Measurements from ENCODE around the gene SMIM32.
A peak's percentile ranks its signal among the peaks of the same experiment; 100 is the strongest.

Gene SMIM32

DNA sequence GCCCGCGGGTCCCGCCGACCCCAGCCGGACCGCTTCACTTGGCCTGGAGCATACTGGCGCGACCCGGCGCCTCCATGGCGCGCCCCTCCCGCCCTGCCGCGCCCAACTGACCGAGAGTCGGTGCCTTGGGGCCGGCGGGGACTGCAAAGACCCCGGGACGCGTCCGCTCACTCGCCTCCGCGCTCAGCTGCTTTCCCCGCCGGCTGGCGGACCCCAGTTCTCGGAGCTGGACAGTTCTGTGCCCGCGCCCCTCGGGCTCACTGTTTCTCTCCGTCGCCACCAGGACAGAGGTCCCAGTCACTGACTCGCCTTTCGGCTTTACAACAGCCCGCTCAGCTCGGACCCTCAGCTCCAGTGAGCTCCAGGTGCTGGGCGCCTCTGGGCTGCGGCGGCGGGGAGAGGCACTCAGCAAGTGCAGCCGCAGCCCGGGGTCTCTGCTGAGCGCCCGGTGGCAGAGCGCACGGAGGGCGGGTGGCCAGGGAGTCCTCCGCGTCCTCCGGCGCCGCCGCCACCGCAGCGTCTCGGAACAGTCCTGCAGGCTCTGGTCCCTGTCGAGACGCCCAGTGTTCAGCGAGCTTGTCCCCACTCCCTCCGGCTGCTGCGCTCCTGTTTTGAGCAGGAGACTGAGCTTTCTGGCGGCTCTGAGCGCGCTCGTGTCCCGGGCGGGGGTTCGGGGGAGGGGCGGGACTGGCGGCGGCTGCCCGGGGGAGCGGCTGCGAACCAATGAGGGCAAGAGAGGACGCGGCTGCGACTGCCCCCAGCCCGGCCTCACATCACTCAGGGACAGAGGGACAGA lies at the start of gene SMIM32:
TSS of gene SMIM32 (minus strand) at position 637 of the 796 bp plus-strand sequence. CDS start 638 bp downstream, outside the sequence.
- DNase-seq (ENCODE audit: low read depth in 2 of 2): no peak

DNA sequence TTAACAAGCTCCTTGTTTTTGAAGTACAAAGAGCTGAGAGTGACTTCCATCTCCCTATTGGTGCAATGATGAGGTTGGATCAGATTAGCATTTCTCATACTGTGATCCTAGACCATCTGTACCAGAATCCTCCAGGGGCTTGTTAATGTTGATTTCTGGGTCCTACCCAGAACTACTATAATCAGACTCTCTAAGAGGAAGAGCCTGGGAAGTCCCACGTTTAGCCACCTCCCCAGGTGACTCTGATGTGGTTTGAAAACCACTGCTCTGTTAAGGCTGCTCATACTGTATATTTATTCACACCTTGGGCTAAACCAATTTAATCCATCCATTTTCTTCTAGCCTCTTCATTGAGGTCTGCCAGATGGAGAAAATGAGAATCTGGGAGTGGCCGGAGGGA lies 49.6 kb upstream of the SMIM32 start:
- DNase-seq (ENCODE audit: low read depth in 2 of 2): no peak

DNA sequence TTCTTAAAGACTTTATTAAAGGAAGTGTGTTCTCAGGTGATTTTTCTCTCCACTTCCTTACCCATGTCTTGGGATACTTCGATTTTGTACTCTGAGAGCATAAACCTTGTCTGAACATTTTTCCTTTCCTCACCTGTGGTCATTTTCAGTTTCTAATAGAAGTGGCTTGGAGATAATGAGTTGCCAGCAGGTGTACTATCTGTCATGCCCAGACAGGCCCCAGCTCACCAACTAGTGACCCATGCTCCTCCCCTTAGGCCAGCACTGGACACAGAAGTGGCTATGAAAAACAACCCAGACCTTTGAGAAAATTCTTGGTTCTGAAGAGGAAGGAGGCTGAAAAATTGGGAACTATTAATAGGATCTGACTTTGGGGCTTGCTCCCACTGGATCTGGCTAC lies 49.2 kb upstream of the SMIM32 start:
- no peak for DNase-seq (ENCODE audit: low read depth in 2 of 2)

DNA sequence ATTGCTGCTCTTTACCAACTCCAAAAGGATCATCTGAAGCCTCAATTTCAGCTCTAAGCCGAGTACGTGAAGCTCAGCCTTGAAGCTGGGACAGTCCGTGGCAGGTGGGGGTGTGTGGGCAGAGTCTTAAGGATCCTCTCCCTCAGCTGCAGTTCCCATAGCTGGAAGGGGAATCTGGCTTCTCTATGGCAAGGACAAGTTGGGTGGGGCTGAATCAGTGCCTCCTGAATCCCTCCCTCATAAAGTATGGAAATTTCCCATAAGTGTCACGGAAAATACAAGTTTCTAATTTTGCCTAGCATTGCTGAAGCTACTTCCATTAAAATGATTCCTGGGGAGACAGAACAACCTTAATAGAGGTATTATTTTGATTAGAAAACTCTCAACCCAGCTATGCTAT lies 47.9 kb upstream of the SMIM32 start:
- DNase-seq (ENCODE audit: low read depth in 2 of 2): no peak

DNA sequence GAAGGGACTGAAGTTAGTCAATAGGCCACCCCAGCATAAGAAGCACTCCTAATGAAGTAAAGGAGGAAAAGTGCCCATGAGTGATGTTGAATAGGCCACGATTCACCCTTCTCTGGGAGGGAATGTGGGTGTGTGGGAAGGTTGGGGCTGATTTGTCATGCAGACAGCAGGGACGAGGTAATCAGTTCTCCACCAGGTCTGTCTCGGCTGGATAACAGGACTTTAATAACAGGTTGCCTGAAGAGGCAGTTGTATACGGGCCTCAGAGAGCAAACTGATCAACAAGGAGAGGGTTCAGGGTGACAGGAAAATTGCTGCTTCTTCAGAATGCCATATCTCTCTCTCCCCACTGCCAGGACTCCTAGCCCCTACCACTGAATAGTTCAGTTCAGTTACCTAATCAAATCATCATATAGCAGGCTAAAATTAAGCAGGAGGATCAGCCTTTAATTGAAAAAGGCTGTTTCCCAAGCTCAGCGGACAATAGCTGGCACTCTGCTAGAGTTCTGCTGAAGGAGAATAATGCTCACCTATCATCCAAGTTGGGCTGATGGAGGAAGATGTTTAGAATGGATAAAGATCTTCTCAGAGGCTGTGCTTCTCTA lies 43.6 kb upstream of the SMIM32 start:
- no peak for DNase-seq (ENCODE audit: low read depth in 2 of 2)

DNA sequence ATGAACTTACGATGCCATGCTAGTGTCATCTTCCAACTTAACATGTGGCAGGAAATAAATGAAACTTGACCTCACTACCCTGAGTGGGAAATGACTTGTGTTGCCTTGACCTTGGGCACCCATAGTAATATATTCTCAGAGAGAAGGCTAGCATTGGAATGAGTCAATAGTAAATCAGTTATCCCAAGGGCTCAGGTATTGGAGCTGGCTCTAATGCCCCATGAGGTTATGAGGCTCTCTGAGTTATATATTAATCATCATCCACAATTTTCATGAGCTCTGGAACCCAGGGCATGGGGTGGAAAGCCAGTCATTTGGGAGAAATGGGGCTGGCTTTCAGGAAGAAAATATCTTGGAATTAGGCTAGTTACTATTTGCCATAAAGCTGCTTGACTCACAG lies 42.4 kb upstream of the SMIM32 start:
- no peak for DNase-seq (ENCODE audit: low read depth in 2 of 2)

DNA sequence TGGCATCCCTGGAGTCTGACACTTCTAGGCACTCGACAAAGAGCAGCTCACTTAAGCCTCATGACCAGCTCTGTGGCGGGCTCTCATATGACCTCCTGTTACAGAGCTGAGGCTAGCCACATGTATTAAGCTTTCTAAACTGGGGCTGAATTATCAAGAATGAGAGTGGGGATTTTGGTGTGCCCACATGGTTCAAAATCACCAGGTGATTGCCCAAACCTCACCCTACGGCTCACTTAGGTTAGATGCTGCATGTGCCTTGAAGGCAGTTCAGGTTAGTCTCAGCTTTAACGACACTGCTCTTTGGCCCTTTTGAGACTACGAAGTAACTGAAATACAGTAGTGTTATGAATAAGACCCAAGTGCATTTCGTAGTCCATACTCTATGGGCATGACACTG lies 39.4 kb upstream of the SMIM32 start:
- DNase-seq (ENCODE audit: low read depth in 2 of 2): no peak

DNA sequence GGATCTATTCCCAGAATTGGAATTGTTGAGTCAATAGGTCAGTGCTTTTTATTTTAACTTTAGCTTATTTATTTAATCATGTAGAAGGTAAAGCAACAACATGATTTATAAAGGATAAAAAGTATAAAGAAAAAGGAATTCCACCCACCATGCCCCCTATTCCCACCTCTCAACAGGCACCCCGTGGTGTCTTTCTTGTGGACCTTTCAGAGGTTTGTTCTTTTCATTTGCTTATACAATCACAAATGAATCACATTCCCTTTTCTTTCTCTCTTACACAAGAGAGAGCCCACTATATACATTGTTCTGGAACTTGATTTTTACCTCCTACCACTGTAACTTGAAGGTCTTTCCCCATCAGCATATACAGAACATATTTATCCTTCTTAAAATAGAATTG lies 37.2 kb upstream of the SMIM32 start:
- DNase-seq (ENCODE audit: low read depth in 2 of 2): no peak

DNA sequence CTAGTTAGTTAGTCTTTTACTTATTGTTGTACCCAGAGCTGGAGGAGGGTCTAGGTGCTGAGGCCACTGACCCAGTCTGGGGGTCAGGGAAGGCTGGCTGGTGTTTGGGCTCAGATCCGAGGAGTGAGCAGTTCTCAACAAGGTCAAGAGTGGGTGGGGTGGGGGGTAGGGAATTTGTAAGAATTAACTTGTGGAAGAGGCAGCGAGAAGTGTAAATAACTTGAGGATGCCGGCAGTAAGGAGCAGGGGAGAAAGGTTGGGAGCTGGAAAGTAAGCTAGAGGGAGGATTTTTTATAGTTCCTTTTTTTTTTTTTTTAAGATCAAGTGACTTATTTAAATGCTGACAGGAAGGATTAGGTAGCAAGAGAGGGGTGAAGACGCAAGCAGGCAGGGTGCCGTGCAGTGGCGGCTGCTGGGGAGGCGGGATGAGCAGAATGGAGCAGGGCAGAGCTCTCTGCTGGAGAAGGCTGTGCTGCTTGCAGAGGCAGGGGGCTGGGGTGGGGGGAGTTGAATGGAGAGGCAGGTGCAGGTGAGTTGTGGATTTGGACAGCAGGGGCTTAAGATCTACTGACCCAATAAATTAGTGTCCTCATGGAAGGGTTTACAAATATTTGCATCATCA lies 35.3 kb upstream of the SMIM32 start:
- DNase-seq (ENCODE audit: low read depth in 2 of 2): no peak

DNA sequence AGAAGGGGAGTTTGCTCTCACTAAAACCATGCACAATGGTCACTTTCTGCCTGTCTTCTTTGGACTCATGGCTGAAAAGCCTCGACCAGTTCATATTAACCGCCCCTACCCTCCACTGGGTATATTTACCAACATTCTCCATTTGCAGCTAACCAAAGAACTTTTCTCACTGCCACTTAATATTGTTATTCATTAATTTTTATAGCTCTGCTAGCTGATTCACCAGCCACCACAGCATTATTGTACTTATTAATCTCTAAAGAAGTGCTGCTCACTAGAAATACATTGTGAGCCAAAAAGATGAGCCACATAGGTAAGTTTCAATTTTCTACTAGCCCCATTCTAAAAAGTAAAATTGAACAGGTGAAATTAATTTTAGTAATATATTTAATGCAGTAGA lies 33.4 kb upstream of the SMIM32 start:
- DNase-seq (ENCODE audit: low read depth in 2 of 2): no peak

DNA sequence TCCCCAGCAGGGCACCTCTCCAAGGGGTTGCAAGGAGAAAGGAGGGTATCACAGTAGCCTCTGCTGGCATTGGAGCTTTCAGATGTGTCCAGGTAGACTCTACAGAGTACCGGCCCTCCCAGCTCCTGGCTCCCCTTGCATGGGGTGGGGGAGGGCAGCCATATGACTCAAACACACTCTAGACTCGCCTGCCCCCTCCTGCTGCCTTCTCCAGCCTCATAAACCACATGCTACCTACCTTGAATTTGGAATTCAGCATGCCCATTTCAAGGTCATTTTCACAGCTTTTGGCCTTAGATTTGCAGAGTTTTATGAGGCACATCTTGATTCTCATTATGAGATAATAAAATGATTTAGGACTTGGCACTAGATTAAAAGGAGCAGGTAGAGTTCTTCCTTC lies 32.8 kb upstream of the SMIM32 start:
- DNase-seq (ENCODE audit: low read depth in 2 of 2): no peak

DNA sequence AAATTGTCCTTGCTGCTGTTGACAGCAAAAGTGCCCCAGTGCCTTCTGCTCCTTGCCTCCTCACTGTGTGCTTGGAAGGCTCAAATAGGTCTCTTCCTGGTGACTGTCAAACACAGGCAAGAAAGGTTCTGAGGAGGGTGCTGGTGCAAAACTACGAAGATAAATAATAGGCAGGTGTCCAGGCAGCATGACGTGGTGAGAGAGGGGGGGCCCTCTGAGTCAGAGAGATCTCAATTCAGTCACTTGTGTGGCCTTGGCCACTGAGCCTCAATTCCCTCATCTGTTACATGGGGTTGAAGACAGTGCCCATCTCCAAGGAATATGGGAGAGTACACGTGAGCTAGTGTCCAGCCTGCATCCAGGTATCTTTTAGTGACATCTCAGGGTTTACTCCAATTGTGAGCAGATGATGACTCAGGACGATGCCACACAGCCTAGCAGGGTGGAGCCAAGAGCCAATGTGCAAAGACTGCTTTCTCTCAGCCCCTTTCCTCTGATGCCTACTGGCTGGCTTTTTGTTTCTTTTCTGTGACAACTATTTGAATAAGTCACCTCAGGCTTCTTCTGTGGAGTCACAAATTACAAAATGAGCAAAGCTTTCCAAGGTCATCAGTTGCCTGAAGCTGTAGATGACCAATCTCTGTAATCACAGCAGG lies 29.7 kb upstream of the SMIM32 start:
- DNase-seq (ENCODE audit: low read depth in 2 of 2): no peak

DNA sequence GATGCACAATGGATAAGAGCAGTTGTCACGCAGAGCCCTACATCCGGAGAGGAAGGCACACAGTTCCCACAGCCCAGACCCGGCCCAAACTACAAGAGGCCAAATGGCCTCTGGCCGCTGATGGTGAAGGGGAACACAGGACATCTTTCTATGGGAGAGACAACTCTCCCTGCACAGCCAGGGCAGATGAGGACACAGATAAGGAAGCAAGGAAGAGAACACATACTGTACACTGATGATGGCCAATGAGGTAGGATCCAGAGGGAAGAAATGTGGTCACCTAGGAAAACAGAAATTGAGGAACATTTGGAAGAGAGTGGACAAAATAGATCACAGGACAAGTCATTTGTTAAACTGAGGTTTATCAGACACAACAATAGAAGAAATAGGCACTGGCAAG lies 28.4 kb upstream of the SMIM32 start:
- DNase-seq (ENCODE audit: low read depth in 2 of 2): no peak

DNA sequence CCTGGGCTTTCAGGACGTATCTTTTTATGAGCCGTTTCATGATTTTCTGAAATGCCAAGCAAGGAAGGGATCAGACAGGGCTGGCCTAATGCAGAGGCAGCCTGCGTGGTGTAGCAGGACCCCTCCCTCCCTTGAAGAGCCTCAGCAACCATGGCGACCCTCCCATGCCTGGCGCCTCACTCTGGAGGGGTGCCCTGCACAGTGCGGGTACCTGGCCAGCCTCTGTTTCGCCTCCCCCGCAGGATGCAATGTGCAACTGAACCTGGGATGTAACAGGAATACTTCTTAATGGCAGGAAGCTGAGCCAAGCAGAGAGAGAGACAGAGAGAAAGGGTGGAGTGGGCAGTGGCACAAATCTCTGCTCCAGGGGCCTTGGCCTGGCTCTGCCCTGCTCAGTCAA lies 23.3 kb upstream of the SMIM32 start:
- no peak for DNase-seq (ENCODE audit: low read depth in 2 of 2)

DNA sequence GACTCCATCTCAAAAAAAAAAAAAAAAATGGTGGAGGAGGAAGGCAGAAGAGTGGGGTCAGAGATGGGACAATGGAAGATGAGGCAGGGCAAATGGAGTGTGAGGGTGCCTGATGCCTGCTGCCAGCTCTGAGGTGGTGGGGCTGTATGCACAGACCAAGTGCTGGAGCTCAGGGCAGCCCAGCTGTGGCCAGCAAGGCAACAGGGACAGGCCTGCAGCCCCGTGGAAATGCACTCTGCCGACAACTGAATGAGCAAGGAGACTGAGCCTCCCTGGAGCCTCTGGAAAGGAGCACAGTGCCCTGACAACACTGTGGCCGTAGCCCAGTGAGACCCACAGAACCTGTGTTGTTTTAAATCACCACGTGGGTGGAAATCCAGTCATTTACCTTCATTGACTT lies 22.9 kb upstream of the SMIM32 start:
- DNase-seq (ENCODE audit: low read depth in 2 of 2): no peak

DNA sequence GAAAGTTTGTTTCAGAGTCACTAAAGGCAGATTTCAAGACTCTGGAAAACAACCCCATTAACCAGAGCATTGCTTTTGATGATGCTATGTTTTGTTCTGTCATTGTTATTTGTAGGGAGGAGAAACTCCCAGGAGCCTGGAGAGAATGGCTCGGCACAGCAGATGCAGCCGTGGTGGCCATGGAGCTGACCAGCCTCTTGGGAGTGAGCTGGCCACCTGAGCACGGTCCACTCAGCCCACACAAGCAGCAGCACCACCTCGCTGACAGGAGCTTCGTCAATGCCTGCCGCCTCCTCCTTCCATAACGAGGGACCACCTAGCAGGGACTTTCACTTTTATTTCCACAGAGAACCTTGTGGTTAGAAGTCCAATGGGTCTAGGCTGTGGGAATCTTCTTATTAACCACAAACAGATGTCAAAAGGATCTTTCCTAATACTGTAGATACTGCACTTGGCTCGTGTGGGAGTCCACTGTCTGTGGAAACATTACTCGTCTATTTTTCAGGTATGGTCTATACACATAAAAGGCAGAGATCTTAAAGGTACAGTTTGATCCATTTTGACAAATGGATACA lies 21.0 kb upstream of the SMIM32 start:
- DNase-seq (ENCODE audit: low read depth in 2 of 2): no peak

DNA sequence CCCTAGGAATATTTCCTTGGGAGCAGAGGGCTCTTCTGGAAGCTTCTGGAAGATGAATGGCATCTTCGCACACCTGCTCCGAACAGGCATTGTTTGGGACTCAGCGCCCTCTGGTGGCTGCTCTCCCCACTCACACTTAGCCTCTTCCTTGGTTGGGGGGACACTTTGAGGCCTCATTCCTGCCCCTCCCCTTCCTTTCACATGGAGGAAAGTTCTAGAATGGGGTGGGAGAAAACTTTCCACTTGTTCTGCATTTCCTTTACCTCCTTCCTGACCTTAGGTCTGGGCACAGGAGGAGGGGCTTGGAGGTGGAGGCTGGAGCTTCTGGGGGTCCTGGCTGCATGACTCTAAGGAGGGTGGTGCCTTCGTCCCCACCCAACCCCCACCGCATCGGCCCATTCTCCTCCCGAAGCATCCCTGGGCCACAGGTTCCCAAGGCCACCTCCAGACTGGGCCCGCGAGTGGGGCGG lies 19.3 kb upstream of the SMIM32 start:
- DNase-seq (ENCODE audit: low read depth in 2 of 2): peak; percentile 4 to 8

DNA sequence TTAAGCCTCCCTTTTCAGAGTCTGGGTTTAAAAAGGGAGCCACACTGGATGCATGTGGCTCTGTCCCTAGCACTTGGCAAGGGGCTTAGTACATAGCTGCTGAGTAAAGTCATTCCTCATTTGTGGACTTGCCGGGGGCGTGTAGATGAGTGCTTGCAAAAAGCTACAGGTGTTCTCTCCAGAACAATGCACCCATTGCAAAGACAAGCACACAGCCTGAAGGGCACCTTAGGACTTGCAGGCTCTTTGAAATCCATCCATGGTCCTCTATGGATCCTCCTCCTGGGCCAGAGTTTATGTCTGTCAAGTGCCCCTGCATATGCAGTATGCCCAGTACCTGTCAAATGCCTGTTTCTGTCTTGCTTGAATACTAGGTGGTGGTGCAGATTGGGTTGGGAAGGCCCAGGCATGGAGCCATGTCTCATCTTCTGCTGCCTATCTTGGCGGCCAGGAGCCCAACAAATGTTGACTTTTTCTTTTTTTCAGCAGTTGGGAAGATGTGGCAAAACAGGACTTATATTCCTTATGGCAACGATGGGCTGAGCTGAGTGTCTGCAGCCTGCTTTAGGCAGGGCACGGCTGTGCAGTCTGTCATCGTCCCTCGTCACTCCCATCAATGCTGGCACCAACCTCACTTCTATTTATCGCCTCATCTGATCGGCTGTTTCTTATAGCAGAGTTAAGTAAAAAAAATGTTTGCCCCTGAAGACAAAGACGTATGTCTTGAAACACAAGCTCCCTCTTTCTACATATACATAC lies 18.5 kb upstream of the SMIM32 start:
- DNase-seq (ENCODE audit: low read depth in 2 of 2): no peak

DNA sequence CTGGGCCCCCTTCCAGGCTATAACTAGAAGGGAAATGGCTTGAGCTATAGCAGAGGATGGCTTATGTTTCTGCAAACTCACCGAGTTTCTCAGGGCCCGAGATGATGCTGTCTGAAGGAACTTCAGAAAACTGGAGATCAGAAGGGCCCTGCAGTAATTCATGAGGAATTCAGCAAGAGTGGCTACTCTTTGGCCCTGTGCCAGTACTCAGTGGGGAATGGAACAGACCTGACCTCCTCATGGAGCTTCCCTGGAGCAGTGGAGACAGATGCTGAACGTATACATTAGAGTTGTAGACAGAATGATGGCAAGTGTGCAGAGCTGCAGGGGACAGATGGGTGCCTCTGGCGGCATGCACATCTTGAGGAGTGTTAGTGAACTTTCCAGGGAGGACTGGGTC lies 17.3 kb upstream of the SMIM32 start:
- DNase-seq (ENCODE audit: low read depth in 2 of 2): no peak

DNA sequence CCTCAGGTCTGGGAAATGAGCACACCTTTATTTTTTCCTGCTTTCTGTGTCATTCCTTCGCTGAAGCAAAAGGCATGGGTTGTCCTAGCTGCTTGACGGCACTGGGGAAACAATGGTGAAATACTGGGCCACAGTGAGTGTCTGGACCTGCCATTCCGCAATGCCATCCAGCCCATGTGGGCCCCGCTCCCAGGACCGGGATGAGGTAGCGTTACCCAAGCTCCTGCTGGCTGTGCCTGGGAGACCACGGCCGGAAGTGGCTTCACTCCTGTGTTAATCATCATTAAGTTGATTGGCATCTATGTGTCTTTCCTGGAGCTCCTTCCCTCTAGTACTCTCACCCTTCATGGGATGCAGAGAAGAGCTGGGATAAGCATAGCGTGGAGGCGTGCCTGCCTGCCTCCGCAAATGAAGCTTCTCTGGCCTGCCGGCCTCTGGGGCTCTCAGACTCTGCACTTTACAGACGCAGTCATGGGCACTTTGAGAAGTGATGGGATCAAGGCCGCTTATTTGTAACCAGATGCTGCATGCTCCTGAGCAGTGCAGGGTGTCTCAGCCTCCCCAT lies 16.5 kb upstream of the SMIM32 start:
- no peak for DNase-seq (ENCODE audit: low read depth in 2 of 2)

DNA sequence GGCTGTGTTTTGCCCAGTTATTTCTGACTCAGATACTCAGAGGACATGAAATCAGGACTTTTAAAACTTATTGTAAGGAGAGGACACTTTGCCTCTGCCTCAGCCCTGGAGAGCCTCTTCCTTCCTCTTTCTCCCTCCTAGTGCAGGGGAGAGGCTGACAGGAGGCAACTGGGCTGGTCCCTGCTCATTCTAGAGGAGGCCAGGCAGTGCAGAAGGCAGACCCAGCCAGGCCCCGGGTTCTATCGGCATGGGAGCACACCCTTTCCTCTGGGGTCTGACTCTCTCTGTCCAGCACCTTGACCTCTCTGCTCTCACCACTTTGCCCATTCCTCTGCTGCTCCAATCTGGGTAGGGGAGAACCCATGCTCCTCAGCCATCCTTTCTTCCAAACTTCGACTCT lies 16.0 kb upstream of the SMIM32 start:
- no peak for DNase-seq (ENCODE audit: low read depth in 2 of 2)
